GM23338 (cell line): ENCODE results near the gene PIK3CB. TPM values are rescaled to one million over a fixed set of nuclear protein-coding genes. Genes with fewer than 3 reads are reported as not detected.

Experiments used
- CREB1 ChIP-seq: fragments of 250-450 bp; sonication (Bioruptor Pico); IDR thresholded peaks from 2 replicates; pipeline ENCODE4 v1.5.0; 2020; ENCODE audit warnings: low read depth, mild to moderate bottlenecking, moderate library complexity
- EZH2phosphoT487 ChIP-seq: fragments of 200-600 bp; sonication (generic); IDR thresholded peaks from one replicate; pipeline ENCODE4 v1.8.1; 2018; ENCODE audit warnings: antibody characterized with exemption; ENCODE audit not compliant: unreplicated experiment
- NANOG ChIP-seq: IDR thresholded peaks from 2 replicates; pipeline ENCODE4 v1.6.1; 2016; ENCODE audit warnings: antibody characterized with exemption, borderline replicate concordance
- POLR2AphosphoS5 ChIP-seq: IDR thresholded peaks from 2 replicates; pipeline ENCODE4 v1.6.1; 2016; ENCODE audit warnings: antibody characterized with exemption, low read depth
- STAT1 ChIP-seq: IDR thresholded peaks from one replicate; pipeline ENCODE4 v1.6.1; 2016; ENCODE audit warnings: antibody characterized with exemption; ENCODE audit not compliant: unreplicated experiment
- ZNF114 ChIP-seq: fragments of 250-450 bp; sonication (Bioruptor Pico); IDR thresholded peaks from 2 replicates; pipeline ENCODE4 v1.5.0; 2020; ENCODE audit warnings: mild to moderate bottlenecking, moderate library complexity
- ZNF331 ChIP-seq: fragments of 250-450 bp; sonication (Bioruptor Pico); IDR thresholded peaks from 2 replicates; pipeline ENCODE4 v1.5.0; 2020; ENCODE audit warnings: low read depth, mild to moderate bottlenecking, moderate library complexity
- polyA plus RNA-seq: library from polyadenylated mRNA; unstranded; fragments of >200 nt; fragmentation: Nextera tagmentation; extraction: Ambion mirVana; gene quantifications from 2 replicates; pipeline ENCODE4 v1.2.1, GENCODE V29; 2016
- total RNA-seq: library from RNA; depleted of rRNA; stranded (reverse); fragments of >200 nt; shearing (Covaris generic); gene quantifications from 2 replicates; pipeline ENCODE4 v1.2.3, GENCODE V29; 2014
- TF ChIP-seq, protein P1 (sequence below): fragments of 250-450 bp; sonication (Bioruptor Pico); IDR thresholded peaks from 2 replicates; pipeline ENCODE4 v1.5.0; 2020; ENCODE audit warnings: mild to moderate bottlenecking, moderate library complexity
- TF ChIP-seq, protein P2 (sequence below), 2 experiments: fragments of 200-600 bp in 1 of 2; sonication (generic) in 1 of 2; conservative IDR thresholded peaks; 2 replicates each; pipeline versions ENCODE4 v1.5.1 to v1.6.1; 2016 to 2017; ENCODE audit warnings: antibody characterized with exemption in 2 of 2, low read depth in 2 of 2, mild to moderate bottlenecking in 2 of 2, moderate library complexity in 1 of 2
- TF ChIP-seq, protein P3 (sequence below): IDR thresholded peaks from 2 replicates; pipeline ENCODE4 v1.6.1; 2016; ENCODE audit warnings: antibody characterized with exemption

PIK3CB gene
- total and polyA plus RNA-seq, 2 experiments from 2014 or later, result 13.3 to 32.4 TPM

DNA sequence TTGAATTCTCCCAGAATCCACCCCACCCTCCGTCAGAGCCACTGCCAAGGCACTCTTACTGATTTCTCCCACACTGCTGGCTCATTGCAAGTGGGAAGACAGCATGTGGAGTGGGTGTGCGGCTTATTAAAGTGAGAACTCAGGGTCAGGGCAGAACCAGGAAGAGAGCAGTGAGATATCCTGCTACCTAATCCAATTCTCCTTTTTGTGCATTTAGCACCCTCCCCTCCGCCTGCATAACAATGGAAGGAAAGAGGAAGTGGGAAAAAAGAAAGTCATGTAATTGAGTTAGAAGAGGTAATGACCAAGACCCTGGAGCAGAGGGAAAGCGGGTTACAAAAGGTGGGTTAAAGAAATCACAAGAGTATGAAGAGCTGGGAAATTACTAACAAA is 27.8 kb upstream of the PIK3CB start (continued):
- TF ChIP-seq, protein P1, sequence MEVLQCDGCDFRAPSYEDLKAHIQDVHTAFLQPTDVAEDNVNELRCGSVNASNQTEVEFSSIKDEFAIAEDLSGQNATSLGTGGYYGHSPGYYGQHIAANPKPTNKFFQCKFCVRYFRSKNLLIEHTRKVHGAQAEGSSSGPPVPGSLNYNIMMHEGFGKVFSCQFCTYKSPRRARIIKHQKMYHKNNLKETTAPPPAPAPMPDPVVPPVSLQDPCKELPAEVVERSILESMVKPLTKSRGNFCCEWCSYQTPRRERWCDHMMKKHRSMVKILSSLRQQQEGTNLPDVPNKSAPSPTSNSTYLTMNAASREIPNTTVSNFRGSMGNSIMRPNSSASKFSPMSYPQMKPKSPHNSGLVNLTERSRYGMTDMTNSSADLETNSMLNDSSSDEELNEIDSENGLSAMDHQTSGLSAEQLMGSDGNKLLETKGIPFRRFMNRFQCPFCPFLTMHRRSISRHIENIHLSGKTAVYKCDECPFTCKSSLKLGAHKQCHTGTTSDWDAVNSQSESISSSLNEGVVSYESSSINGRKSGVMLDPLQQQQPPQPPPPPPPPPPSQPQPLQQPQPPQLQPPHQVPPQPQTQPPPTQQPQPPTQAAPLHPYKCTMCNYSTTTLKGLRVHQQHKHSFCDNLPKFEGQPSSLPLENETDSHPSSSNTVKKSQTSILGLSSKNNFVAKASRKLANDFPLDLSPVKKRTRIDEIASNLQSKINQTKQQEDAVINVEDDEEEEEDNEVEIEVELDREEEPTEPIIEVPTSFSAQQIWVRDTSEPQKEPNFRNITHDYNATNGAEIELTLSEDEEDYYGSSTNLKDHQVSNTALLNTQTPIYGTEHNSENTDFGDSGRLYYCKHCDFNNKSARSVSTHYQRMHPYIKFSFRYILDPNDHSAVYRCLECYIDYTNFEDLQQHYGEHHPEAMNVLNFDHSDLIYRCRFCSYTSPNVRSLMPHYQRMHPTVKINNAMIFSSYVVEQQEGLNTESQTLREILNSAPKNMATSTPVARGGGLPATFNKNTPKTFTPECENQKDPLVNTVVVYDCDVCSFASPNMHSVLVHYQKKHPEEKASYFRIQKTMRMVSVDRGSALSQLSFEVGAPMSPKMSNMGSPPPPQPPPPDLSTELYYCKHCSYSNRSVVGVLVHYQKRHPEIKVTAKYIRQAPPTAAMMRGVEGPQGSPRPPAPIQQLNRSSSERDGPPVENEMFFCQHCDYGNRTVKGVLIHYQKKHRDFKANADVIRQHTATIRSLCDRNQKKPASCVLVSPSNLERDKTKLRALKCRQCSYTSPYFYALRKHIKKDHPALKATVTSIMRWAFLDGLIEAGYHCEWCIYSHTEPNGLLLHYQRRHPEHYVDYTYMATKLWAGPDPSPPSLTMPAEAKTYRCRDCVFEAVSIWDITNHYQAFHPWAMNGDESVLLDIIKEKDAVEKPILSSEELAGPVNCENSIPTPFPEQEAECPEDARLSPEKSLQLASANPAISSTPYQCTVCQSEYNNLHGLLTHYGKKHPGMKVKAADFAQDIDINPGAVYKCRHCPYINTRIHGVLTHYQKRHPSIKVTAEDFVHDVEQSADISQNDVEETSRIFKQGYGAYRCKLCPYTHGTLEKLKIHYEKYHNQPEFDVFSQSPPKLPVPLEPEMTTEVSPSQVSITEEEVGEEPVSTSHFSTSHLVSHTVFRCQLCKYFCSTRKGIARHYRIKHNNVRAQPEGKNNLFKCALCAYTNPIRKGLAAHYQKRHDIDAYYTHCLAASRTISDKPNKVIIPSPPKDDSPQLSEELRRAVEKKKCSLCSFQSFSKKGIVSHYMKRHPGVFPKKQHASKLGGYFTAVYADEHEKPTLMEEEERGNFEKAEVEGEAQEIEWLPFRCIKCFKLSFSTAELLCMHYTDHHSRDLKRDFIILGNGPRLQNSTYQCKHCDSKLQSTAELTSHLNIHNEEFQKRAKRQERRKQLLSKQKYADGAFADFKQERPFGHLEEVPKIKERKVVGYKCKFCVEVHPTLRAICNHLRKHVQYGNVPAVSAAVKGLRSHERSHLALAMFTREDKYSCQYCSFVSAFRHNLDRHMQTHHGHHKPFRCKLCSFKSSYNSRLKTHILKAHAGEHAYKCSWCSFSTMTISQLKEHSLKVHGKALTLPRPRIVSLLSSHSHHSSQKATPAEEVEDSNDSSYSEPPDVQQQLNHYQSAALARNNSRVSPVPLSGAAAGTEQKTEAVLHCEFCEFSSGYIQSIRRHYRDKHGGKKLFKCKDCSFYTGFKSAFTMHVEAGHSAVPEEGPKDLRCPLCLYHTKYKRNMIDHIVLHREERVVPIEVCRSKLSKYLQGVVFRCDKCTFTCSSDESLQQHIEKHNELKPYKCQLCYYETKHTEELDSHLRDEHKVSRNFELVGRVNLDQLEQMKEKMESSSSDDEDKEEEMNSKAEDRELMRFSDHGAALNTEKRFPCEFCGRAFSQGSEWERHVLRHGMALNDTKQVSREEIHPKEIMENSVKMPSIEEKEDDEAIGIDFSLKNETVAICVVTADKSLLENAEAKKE (CRISPR knock-in tag), result peak; percentile 71; the same call in 1 of the 2 replicates
- TF ChIP-seq NANOG, result peak; percentile 47; the same call in 1 of the 2 replicates
- TF ChIP-seq, protein P2, sequence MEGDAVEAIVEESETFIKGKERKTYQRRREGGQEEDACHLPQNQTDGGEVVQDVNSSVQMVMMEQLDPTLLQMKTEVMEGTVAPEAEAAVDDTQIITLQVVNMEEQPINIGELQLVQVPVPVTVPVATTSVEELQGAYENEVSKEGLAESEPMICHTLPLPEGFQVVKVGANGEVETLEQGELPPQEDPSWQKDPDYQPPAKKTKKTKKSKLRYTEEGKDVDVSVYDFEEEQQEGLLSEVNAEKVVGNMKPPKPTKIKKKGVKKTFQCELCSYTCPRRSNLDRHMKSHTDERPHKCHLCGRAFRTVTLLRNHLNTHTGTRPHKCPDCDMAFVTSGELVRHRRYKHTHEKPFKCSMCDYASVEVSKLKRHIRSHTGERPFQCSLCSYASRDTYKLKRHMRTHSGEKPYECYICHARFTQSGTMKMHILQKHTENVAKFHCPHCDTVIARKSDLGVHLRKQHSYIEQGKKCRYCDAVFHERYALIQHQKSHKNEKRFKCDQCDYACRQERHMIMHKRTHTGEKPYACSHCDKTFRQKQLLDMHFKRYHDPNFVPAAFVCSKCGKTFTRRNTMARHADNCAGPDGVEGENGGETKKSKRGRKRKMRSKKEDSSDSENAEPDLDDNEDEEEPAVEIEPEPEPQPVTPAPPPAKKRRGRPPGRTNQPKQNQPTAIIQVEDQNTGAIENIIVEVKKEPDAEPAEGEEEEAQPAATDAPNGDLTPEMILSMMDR (conservative IDR thresholded peaks at IDR 0.05; ENCODE audit: low read depth in 2 of 2), result no peak
- TF ChIP-seq CREB1 (CRISPR knock-in tag), result no peak
- peak; percentile 49; the same call in 1 of the 2 replicates for TF ChIP-seq POLR2AphosphoS5
- no peak for TF ChIP-seq EZH2phosphoT487
- TF ChIP-seq, protein P3, sequence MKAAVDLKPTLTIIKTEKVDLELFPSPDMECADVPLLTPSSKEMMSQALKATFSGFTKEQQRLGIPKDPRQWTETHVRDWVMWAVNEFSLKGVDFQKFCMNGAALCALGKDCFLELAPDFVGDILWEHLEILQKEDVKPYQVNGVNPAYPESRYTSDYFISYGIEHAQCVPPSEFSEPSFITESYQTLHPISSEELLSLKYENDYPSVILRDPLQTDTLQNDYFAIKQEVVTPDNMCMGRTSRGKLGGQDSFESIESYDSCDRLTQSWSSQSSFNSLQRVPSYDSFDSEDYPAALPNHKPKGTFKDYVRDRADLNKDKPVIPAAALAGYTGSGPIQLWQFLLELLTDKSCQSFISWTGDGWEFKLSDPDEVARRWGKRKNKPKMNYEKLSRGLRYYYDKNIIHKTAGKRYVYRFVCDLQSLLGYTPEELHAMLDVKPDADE, result peak; percentile 68
- no peak for TF ChIP-seq STAT1
- TF ChIP-seq ZNF114, result no peak
- no peak for TF ChIP-seq ZNF331 (CRISPR knock-in tag)
